HG02852 (cell line): ENCODE measurements around the gene PRADC1.

Experiments
- ATAC-seq: cut with Tn5 transposase; IDR thresholded peaks from one replicate; pipeline ENCODE4 v1.9.1; 2021; ENCODE audit warnings: mild to moderate bottlenecking, moderate library complexity; ENCODE audit not compliant: unreplicated experiment

Gene PRADC1

GRCh38 chr2:73238149-73238548 is 5.1 kb upstream of the PRADC1 start:
- no peak for ATAC-seq

DNA sequence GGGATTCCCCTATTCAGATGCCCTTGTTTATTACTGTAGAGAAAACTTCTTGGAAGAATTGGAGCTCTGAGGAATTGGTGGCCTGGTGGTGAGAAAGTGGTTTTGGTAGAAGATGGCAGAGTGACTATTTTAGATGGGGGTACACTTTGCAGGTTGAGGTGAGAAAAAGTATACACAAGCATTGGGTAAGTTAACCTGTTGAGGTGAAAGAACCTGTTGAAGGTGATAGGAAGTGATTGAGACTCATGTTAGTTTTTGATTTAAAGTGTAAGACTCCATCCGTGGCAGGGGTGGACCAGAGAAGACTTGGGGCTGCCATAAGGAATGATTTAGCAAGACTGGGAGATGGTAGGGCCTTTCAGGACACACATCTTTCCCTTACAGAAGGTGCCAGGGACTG is 4.1 kb upstream of the PRADC1 start:
- no peak for ATAC-seq

- ATAC-seq, result no peak
Measured at GRCh38 chr2:73235315-73236028, 2.4 kb upstream of the PRADC1 start.

GRCh38 chr2:73233932-73234832 is 1.1 kb upstream of the PRADC1 start, which contains the start of gene CCT7:
Gene CCT7 (plus strand): TSS chr2:73234308. CDS start chr2:73234379, 71 bp downstream.
- ATAC-seq, result peak; percentile 61

GRCh38 chr2:73232403-73233153 is 461 bp downstream of the PRADC1 start:
- ATAC-seq, result no peak

GRCh38 chr2:73228631-73229030 is 4.4 kb downstream of the PRADC1 start:
- no peak for ATAC-seq

- no peak for ATAC-seq
Measured at GRCh38 chr2:73227086-73227485, 6.0 kb downstream of the PRADC1 start.

- ATAC-seq, result no peak
Measured at GRCh38 chr2:73225513-73226360, 7.3 kb downstream of the PRADC1 start.

- no peak for ATAC-seq
Measured at GRCh38 chr2:73223821-73224220, 9.2 kb downstream of the PRADC1 start.

- no peak for ATAC-seq
Measured at GRCh38 chr2:73218298-73218697, 14.7 kb downstream of the PRADC1 start.

DNA sequence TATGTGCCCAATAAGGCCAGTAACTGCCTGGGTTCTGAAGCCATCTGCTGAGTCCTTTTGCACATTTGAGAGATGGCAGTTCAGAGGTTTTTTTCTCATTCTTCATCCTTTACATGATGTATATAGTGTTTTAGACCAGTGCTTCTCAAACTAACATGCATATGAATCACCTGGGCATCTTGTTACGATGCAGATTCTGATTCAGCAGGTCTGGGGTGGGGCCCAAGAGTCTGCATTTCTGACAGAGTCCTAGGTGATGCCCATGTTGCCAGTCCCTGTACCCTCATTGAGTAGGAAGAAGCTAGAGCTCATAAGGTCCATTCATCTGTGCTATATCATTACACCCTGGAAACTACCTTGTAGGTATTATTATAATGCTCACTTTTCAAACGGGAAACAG is 15.2 kb downstream of the PRADC1 start:
- ATAC-seq, result no peak

DNA sequence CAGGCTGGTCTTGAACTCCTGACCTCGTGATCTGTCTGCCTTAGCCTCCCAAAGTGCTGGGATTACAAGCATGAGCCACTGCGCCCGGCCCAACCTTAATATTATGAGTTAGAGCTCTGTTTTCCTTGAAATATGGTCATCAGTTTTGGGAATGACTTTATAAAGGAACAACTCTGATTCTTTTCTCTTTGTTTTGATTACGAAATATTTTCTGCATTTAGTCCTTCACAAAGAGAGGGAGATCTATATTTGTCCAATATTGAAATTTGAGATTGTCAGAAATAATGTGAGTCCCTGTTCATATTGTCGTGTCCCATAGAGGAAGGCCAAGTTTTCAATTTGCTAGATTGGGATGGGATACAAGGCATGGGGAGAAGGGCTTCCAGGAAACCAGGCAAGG is 15.9 kb downstream of the PRADC1 start:
- no peak for ATAC-seq

GRCh38 chr2:73215254-73215653 is 17.8 kb downstream of the PRADC1 start:
- ATAC-seq, result no peak

DNA sequence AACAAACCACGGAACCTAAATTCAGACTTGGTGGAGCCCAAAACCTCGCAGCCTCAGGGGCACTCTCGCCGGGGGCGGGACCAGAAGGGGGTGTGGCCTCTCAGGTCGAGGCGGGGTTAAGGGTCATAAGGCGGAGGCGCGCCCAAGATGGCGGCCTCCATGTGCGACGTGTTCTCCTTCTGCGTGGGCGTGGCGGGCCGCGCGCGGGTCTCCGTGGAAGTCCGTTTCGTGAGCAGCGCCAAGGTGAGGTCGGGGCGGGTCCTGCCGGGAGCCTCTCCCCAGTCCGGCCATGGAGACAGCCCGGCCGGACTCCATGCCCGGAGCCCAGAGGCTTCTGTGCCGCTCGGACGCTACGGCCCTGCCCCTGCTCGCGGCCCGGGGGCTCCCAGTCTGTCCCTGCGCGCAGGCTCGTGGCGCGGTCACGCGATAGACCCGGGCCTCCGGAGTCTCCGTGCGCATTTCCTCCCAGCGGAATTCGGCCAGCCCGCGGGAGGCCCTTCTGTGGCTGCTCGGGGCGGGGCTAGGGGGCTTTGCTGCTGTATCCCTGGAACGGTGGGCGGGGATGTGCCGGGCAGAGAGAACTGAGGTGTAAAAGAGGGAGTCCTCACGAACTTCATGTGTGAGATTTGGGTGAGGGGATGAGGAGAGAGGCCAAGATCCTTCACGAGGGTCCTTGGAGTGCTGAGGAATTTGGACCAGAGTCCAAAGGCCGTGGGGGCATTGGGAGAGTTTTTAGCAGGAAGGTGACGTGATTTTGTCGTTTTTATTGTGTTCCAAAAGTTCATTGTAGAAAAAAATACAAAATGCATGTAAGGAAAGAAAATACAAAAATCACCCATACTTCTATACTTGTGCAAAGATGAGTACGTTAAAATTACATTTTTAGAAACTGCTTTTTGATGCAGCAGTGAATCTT is 18.7 kb downstream of the PRADC1 start, which contains the start of gene SMYD5:
Gene SMYD5, plus strand, starts transcription at position 126 of the 916 bp plus-strand sequence. Its CDS starts 22 bp downstream, at position 148.
- peak; percentile 92 for ATAC-seq

DNA sequence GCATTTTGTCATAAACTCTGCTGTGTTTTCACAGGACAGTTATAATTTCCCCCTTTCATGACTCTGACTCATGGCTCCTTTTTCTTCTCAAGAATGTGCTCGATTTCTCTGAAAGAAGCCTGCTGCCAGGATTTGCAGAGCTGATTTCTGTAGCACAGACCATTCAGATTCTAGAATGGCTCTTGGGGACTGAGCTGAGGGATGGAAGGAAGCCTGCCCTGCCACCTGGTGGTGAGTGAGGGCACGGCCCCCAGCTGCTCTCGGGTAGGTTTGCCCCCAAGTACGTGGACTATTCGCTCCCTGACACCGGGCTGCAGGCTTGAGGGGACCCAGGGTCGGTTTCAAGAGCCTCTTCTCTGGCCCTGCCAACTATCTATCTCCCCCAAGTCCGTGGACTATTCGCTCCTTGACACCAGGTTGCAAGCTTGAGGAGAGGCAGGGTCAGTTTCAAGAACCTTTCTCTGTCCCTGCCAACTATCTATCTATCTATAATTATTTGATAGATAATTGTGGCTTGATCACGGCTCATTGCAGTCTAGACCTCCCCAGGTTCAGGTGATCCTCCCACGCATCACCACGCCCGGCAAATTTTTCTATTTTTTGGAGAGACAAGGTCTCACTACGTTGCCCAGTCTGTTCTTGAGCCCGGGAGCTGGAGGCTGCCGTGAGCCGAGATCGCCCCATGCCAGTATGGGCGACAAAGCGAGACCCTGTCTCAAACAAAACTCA is 20.4 kb downstream of the PRADC1 start:
- peak; percentile 62 for ATAC-seq

GRCh38 chr2:73212098-73212447 is 21.0 kb downstream of the PRADC1 start:
- no peak for ATAC-seq

GRCh38 chr2:73210696-73211095 is 22.3 kb downstream of the PRADC1 start:
- ATAC-seq, result no peak

DNA sequence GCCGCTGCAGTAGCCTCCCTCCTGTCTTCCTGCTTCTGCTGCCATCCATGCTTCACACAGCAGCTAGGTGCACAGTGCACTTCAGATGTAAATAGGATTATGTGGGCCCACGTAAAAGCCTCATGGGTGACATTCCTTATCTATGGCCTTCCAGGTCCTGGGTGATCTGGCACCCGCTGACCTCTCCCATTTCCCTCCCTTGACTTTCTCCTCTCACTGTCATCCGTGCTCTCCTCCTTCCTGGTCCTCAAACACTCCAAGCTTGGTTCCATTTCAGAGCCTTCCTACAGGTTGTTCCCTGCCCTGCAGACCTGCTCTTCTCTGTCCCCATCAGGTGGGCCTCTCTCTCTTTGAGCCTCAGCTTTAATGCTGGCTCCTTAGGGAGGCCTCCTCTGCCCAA is 23.0 kb downstream of the PRADC1 start:
- ATAC-seq, result no peak

GRCh38 chr2:73208258-73208657 is 24.8 kb downstream of the PRADC1 start:
- ATAC-seq, result no peak
